Brain microvascular endothelial cell (primary cell): ENCODE data around the gene P3H4.

Experiments used
- DNase-seq: peaks from one replicate; pipeline ENCODE4 v3.0.0-alpha.2; 2020
- H3K27ac ChIP-seq: fragments of 250-450 bp; sonication (Bioruptor Pico); 2 replicates; pipeline ENCODE4 v1.5.1; 2020; ENCODE audit warnings: mild to moderate bottlenecking, moderate library complexity
- H3K27me3 ChIP-seq: fragments of 250-450 bp; sonication (Bioruptor Pico); replicated peaks from 2 replicates; pipeline ENCODE4 v1.5.1; 2020; ENCODE audit warnings: mild to moderate bottlenecking
- H3K36me3 ChIP-seq: fragments of 250-450 bp; sonication (Bioruptor Pico); replicated peaks from 2 replicates; pipeline ENCODE4 v1.5.1; 2020; ENCODE audit warnings: mild to moderate bottlenecking
- H3K4me3 ChIP-seq: 2 replicates; pipeline ENCODE4 v1.5.1; 2011; ENCODE audit warnings: low read depth, mild to moderate bottlenecking, control low read depth, low read length, moderate library complexity
- CTCF ChIP-seq: IDR thresholded peaks from 2 replicates; pipeline ENCODE4 v1.5.1; 2011; ENCODE audit warnings: low read depth, mild to moderate bottlenecking, moderate library complexity, low read length, control low read depth, inconsistent platforms; ENCODE audit errors: missing control alignments
- in situ Hi-C: cut with HindIII; loops from 2 replicates; pipeline ENCODE4 v1.10.0; 2017; ENCODE audit warnings: low sequenced_read_pairs, low pct_ligation_motif_present

The P3H4 gene

GRCh38 chr17:41812381-41813151 is 817 bp upstream of the P3H4 start, which contains the start of gene FKBP10:
TSS of gene FKBP10 (plus strand) at chr17:41813004. CDS start at chr17:41813035, 31 bp downstream.
- peak; percentile 87 for DNase-seq
- Histone ChIP-seq H3K4me3 (peak within 1 kb of the TSS; percentile 85), H3K27me3 (no peaks in the 10 kb centered on the region), H3K36me3 (peaks cover 8% of the 10 kb centered on the region), H3K27ac (peak within 1 kb of the TSS; percentile 63)
- TF ChIP-seq CTCF, result no peak
- in situ Hi-C loops, result no loop called here

- Histone ChIP-seq H3K36me3 (peaks cover 7% of the 10 kb centered on the region), H3K27me3 (no peaks in the 10 kb centered on the region), H3K27ac (peak overlapping the region; percentile 44), H3K4me3 (peak overlapping the region; percentile 85)
- no peak for TF ChIP-seq CTCF
- in situ Hi-C loops, result no loop called here
- DNase-seq, result no peak
Observed at GRCh38 chr17:41810659-41811548, 845 bp downstream of the P3H4 start.

GRCh38 chr17:41806685-41807445 is 4.9 kb downstream of the P3H4 start:
- DNase-seq, result no peak
- Histone ChIP-seq H3K27ac (no peak overlapping the region), H3K36me3 (peaks cover 22% of the 10 kb centered on the region), H3K27me3 (no peaks in the 10 kb centered on the region), H3K4me3 (no peak overlapping the region)
- in situ Hi-C loops, result loop anchor here (10.0 kb wide), 1 partner anchor 62 kb away; no protein-coding TSS in a partner anchor
- TF ChIP-seq CTCF, result no peak

GRCh38 chr17:41803049-41804020 is 8.4 kb downstream of the P3H4 start:
- in situ Hi-C loops, result loop anchor here (10.0 kb wide), 1 partner anchor 59 kb away; no protein-coding TSS in a partner anchor
- peaks cover 23% of the 10 kb centered on the region for H3K36me3 ChIP-seq
- no peaks in the 10 kb centered on the region for H3K27me3 ChIP-seq
- TF ChIP-seq CTCF, result no peak
- no peak overlapping the region for H3K4me3 ChIP-seq
- no peak for DNase-seq
- no peak overlapping the region for H3K27ac ChIP-seq
